Activated gamma-delta T cell treated with anti-CD3 and anti-CD28 coated beads, Interleukin-2, amount 50 U/mL, for 16 hours (primary cell): ENCODE measurements around the gene RELN.

Experiments used
- DNase-seq: peaks from one replicate; pipeline ENCODE4 v3.0.0-alpha.2; 2020; ENCODE audit warnings: low read depth

Gene RELN

GRCh38 chr7:103715376-103716120, 273.9 kb downstream of the RELN start:
- DNase-seq, result no peak

GRCh38 chr7:103714376-103714927, 275.0 kb downstream of the RELN start:
- no peak for DNase-seq

GRCh38 chr7:103712991-103713778, 276.3 kb downstream of the RELN start:
- DNase-seq, result no peak

- DNase-seq, result no peak
Measured at GRCh38 chr7:103711413-103711812, 278.0 kb downstream of the RELN start.

DNA sequence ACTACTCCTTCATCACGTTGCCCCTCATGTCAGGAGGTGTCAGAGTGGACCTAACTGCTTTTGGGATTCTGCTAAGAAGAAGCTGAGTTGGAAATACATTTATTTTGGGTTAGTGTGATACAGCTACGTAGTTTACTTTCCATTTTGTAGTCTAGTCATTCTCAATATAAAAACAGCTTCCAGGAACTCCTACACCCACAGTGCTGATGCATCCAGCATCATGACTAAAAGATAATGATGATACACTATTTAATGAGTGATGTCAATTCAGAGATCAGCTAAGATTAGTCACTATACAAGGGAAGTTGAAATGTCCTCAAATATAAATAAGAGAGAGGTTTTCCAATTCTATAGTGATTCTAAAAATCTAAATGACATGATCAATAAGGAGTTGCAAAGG, 279.2 kb downstream of the RELN start:
- DNase-seq, result no peak

- DNase-seq, result no peak
Measured at GRCh38 chr7:103706805-103707204, 282.7 kb downstream of the RELN start.

- no peak for DNase-seq
Measured at GRCh38 chr7:103705542-103705941, 283.9 kb downstream of the RELN start.

GRCh38 chr7:103704701-103705100, 284.8 kb downstream of the RELN start:
- no peak for DNase-seq

GRCh38 chr7:103702982-103703381, 286.5 kb downstream of the RELN start:
- no peak for DNase-seq

DNA sequence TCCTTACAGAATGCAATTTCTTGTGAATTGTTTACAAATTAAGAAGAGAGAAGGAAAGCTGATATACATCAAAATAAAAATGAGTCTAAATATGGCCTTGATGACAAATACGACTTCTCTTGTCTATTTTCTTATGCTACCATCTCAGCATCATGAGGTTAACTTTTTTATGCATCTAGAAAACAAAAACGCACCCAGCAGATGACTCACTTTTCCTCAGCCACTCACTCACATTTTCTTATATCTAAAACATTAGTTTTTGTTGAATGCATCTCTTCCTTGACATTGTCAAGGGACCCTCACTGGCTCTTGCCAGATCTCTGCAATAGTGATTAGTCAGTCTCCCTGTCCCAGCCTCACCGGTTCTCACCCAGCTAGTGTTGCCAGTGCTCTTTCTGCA, 287.0 kb downstream of the RELN start:
- no peak for DNase-seq

DNA sequence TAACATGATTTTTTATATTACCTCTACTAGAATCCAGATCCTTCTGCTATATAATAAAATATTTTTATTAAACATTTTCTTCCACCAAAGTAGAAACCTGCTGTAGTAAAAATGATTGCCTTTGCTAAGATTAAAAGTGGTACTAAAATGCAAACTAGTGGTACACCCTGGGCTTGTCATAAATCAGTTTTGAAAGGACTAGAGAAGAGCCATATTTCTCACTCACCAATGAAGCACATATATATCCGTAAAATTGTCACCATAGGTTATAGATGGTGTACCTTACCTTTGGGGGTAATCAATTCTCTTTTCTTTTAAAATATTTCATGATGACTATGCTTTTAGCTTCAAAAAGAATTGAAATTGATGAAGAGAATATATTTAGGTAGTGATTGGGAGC, 290.4 kb downstream of the RELN start:
- DNase-seq, result no peak

GRCh38 chr7:103698064-103698463, 291.4 kb downstream of the RELN start:
- DNase-seq, result no peak

DNA sequence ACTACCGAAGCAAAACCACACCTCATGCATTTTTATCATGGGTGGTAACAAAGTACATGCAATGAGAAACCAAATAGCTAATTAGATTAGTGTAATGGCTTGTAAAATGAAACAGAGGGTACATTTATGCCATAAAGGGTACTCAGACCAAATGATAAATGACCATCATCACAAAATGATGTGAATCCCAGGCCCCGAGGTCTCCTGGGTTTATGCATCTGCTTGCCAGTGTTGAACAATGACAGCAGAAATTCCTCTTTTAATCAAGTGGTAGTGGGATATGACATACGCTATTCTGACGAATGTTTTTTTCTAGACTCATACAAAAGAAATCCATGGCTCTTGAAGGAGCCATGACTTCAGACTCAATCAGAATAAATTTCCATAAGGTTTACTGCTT, 293.9 kb downstream of the RELN start:
- no peak for DNase-seq

DNA sequence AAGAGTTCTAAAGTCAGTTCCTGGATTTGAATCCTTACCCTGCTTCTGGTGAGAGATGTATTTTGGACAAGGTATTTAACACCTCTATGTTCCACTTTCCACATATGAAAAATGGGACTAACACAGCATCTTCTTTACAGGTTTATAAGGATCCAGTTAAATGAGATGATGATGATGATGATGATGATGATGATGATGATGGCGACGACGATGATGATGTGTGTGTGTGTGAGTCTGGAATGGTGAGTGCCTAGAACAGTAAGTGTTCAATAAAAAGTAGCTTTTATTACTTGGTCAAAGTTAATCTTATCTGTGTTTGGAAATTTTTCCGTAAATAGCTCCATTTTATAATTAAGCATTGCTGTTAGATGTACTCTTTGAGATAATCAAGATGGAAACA, 295.2 kb downstream of the RELN start:
- DNase-seq, result no peak

- no peak for DNase-seq
Measured at GRCh38 chr7:103691291-103691690, 298.2 kb downstream of the RELN start.

GRCh38 chr7:103690242-103690974, 299.1 kb downstream of the RELN start:
- DNase-seq, result no peak

- DNase-seq, result no peak
Measured at GRCh38 chr7:103689255-103689654, 300.2 kb downstream of the RELN start.

DNA sequence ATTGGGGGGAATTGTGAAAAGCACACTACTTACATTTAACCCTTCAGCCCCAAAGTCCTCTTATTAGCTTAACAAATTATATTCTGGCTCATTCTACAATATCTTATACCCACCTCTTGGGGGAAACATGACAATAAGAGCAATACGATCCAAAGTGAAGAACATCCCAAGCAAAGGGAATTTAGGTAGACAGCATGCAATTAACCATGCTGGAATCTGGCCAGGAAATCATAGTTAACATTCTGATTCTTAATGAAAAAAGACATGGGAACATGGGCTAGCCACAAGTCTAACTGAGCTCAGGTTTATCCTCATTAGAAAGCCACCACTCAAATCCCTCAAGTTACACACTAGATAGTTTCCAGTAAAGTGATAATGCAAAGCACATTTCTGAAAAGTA, 301.5 kb downstream of the RELN start:
- DNase-seq, result no peak

DNA sequence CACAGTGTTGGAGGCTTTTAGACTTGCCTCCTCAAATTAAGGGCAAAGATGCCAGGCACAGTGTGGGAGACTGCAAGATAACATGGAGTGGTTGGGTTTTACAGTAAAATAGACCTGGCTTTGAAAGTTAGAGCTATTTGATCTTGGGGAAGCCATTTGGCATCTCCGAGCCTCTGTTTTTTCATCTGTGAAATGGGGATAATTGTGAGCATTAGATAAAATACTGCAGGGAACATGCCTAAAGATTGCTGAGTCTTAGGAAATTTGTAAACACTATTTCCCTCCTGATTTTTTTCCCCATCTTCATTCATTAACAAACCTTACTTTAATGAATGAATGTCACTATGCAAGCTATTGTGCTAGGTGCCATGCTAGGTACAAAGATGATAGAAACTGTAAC, 302.2 kb downstream of the RELN start:
- no peak for DNase-seq

- no peak for DNase-seq
Measured at GRCh38 chr7:103686763-103687162, 302.7 kb downstream of the RELN start.

DNA sequence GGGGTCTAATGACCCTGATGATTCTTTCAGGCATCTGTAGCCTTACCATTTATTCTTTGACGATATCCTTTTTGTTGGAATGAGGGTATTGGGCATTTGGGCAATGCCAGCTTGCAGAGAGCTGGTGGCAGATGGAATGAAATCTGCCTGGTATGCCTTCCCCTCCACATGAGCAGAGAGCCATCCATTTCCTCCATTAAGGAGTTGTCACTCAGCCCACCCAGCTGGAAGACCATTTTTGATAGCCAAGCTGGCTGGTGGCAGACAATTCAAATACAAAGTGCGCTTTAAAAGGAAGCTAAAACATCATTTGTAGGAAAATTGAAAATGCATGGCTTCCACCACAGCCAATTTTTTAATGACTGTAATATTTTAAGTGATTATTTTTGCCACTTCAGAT, 303.4 kb downstream of the RELN start:
- DNase-seq, result no peak

GRCh38 chr7:103685646-103686045, 303.8 kb downstream of the RELN start:
- no peak for DNase-seq

DNA sequence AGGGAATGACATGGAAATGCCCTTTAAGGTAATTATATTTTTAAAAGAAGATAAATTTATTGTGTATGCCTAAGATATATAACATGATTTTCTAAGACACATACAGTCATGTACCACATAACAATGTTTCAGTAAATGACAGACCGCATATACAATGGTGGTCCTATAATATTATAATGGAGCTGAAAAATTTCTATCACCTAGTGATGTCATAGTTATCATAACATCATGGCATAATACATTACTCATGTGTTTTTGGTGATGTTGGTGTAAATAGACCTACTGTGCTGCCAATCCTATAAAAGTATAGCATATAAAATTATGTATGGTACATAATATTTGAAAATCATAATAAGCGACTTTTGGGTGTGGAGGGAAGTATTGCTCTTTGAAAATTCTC, 306.1 kb downstream of the RELN start:
- no peak for DNase-seq
